ENCODE results near the gene LRFN2. TPM values are rescaled to one million over a fixed set of nuclear protein-coding genes. Genes with fewer than 3 reads are reported as not detected.

Gene LRFN2
- total RNA-seq, 6 donors from 2014 or later = 0.06 to 0.20 TPM; not detected in 4

DNA sequence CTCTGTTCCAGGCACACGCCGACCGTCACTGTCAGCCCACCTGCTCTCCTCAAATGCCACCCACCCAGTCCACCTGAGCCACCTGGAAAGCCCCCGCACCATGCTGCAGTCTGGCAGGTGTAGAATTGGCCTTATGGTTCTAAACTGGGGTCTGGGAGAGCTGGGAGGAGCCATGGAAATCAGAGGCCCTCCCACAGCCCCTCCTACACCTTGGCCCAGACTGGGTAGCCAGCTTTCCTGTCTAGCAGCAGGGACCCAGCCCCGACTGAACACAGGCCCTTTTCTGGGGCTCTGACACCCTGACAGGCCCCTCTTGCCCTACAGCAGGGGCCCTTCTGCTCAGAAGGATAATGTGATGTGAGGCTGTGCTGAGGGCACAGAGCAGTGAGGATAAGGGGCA is 31.1 kb downstream of the LRFN2 start:
- Histone ChIP-seq H3K36me3 (no peaks in the 10 kb centered on the region), H3K4me3 (no peak overlapping the region), H3K27ac (no peak overlapping the region), H3K9me3 (no peaks in the 10 kb centered on the region), H3K27me3 (no peaks in the 10 kb centered on the region), H3K4me1 (no peaks in the 10 kb centered on the region)
- TF ChIP-seq POLR2A (IDR thresholded peaks at IDR 0.05) (no peak), EP300 (IDR thresholded peaks at IDR 0.05) (no peak), POLR2AphosphoS5 (IDR thresholded peaks at IDR 0.05) (no peak)
- TF ChIP-seq, protein P1, sequence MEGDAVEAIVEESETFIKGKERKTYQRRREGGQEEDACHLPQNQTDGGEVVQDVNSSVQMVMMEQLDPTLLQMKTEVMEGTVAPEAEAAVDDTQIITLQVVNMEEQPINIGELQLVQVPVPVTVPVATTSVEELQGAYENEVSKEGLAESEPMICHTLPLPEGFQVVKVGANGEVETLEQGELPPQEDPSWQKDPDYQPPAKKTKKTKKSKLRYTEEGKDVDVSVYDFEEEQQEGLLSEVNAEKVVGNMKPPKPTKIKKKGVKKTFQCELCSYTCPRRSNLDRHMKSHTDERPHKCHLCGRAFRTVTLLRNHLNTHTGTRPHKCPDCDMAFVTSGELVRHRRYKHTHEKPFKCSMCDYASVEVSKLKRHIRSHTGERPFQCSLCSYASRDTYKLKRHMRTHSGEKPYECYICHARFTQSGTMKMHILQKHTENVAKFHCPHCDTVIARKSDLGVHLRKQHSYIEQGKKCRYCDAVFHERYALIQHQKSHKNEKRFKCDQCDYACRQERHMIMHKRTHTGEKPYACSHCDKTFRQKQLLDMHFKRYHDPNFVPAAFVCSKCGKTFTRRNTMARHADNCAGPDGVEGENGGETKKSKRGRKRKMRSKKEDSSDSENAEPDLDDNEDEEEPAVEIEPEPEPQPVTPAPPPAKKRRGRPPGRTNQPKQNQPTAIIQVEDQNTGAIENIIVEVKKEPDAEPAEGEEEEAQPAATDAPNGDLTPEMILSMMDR (IDR thresholded peaks at IDR 0.05) = no peak
- ATAC-seq (ENCODE audit: low FRiP score in 2 of 2) (no peak), DNase-seq (no peak)
- 39 to 58% methylated on average over 5 of the region's 5 CpGs for WGBS, 2 donors

DNA sequence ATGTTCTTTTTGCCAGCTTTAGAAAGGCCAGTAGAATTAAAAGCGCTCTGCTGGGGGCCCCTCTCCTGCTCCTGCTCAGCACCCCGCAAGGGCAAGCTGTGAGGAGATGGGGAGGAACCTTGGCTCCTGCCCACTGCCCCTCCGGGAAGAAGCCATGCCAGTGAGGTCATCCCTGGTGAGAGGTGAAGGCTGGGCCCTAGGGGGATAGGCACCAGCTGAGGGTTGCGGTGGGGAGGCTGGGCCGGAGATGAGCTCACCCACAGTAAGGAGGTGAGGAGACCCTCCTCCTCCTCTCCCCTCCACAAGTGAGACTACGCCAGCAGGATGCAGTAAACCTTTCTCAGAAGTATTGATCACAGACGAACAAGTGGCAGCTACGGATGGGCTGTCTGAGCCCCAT is 32.1 kb downstream of the LRFN2 start:
- H3K4me1 ChIP-seq = no peaks in the 10 kb centered on the region
- 56 to 83% methylated on average over 6 to 8 of the region's 8 CpGs for WGBS, 2 donors
- DNase-seq = no peak
- no peaks in the 10 kb centered on the region for H3K9me3 ChIP-seq
- no peak overlapping the region for H3K27ac ChIP-seq
- no peaks in the 10 kb centered on the region for H3K36me3 ChIP-seq
- no peaks in the 10 kb centered on the region for H3K27me3 ChIP-seq
- no peak for ATAC-seq (ENCODE audit: low FRiP score in 2 of 2)
- H3K4me3 ChIP-seq = no peak overlapping the region
- TF ChIP-seq POLR2A (IDR thresholded peaks at IDR 0.05) (no peak), POLR2AphosphoS5 (IDR thresholded peaks at IDR 0.05) (no peak), EP300 (IDR thresholded peaks at IDR 0.05) (no peak)
- TF ChIP-seq, protein P1 (IDR thresholded peaks at IDR 0.05) = no peak

DNA sequence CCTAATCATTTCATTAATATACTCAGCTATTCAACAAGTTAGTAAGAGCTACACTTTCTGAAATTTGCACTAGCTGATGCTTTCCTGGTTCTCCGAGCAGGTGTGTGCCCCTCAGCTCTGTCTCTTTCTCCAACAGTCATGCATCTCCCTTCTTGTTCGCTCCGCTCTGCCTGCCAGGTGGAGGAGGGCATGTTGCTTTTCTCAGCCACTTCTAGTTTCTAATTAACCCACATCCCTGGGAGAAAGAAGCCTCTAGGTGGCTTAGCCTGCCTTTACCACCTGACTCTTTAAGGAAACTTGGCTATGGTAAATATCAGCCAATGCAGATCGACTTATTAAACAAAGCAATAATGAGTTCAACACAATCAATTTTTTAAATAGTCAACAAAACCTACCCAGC is 34.2 kb downstream of the LRFN2 start:
- Histone ChIP-seq H3K4me3 (no peak overlapping the region), H3K36me3 (no peaks in the 10 kb centered on the region), H3K27me3 (no peaks in the 10 kb centered on the region), H3K9me3 (no peaks in the 10 kb centered on the region), H3K27ac (no peak overlapping the region), H3K4me1 (no peaks in the 10 kb centered on the region)
- DNase-seq (no peak), ATAC-seq (ENCODE audit: low FRiP score in 2 of 2) (no peak)
- WGBS, 2 donors = 64 to 83% methylated on average over 4 of the region's 4 CpGs
- TF ChIP-seq, protein P1 (IDR thresholded peaks at IDR 0.05) = no peak
- TF ChIP-seq POLR2AphosphoS5 (IDR thresholded peaks at IDR 0.05) = no peak
- no peak for TF ChIP-seq POLR2A (IDR thresholded peaks at IDR 0.05)
- no peak for TF ChIP-seq EP300 (IDR thresholded peaks at IDR 0.05)

DNA sequence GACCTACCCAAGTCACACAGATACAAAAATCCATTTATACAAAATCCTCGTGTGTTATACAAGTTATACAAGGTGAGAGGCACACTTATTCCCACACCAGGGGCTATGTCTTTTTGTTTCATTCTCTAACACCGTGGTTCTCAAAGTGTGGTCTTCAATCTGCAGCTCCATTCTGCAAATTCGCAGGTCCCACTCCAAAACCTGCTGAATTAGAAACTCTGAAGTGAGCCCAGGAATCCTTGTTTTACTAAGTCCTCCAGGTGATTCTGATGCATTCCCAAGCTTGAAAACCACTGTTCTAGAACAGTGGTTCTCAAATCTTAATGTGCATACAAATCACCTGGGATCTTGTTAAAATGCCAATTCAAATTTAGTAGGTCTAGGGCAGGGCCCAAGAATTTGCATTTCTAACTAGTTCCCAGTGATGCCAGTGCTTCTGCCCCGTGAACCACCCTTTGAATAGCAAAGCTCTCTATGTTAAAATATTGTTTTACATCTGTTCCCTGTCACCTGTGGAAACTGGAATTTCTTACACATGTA is 35.1 kb downstream of the LRFN2 start:
- Histone ChIP-seq H3K9me3 (no peaks in the 10 kb centered on the region), H3K27ac (no peak overlapping the region), H3K36me3 (no peaks in the 10 kb centered on the region), H3K4me1 (no peaks in the 10 kb centered on the region), H3K4me3 (no peak overlapping the region), H3K27me3 (no peaks in the 10 kb centered on the region)
- DNase-seq = no peak
- ATAC-seq (ENCODE audit: low FRiP score in 2 of 2) = no peak
- WGBS, 2 donors = 69 to 76% methylated on average over 4 of the region's 4 CpGs
- TF ChIP-seq EP300 (IDR thresholded peaks at IDR 0.05) (no peak), POLR2AphosphoS5 (IDR thresholded peaks at IDR 0.05) (no peak), POLR2A (IDR thresholded peaks at IDR 0.05) (no peak)
- TF ChIP-seq, protein P1 (IDR thresholded peaks at IDR 0.05) = no peak
